ENCODE results near the gene PPP1R8. TPM values are rescaled to one million over a fixed set of nuclear protein-coding genes. Genes with fewer than 3 reads are reported as not detected.
"Not testable (repeated sequence)": the region's sequence is repeated elsewhere in the genome, so short reads cannot be mapped to it uniquely, and the experiment has no call there.

Gene PPP1R8
- total RNA-seq, 1 donor from 2014 or later = 46.9 TPM

DNA sequence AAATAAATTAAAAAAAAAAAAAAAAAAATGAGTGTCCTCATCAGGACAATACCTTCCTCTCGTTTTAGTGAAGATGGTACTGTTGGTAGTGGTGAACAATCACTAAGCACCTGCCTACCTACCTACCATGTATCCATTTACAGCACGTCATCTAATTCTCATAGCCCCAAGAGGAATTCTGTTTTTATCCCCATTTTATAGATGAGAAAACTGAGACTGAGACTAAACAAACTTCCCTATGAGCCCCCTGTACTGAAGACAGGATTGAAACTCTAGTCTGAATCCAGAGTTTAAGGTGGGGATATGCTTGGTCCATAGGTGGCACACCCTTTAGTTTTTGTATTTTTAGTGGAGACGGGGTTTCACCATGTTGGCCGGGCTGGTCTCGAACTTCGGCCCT lies 24.5 kb downstream of the PPP1R8 start:
- Mint-ChIP-seq H3K9me3 (ENCODE audit: unreplicated experiment) (no peaks in the 10 kb centered on the region), H3K4me1 (ENCODE audit: unreplicated experiment) (no peaks in the 10 kb centered on the region), H3K27me3 (ENCODE audit: unreplicated experiment) (peaks cover under 1% of the 10 kb centered on the region), H3K36me3 (ENCODE audit: low read depth, unreplicated experiment) (peaks cover 19% of the 10 kb centered on the region), H3K27ac (ENCODE audit: unreplicated experiment) (no peak overlapping the region), H3K4me3 (ENCODE audit: unreplicated experiment) (no peak overlapping the region)
- DNase-seq (ENCODE audit: low spot score) = no peak
- TF ChIP-seq, protein P1, sequence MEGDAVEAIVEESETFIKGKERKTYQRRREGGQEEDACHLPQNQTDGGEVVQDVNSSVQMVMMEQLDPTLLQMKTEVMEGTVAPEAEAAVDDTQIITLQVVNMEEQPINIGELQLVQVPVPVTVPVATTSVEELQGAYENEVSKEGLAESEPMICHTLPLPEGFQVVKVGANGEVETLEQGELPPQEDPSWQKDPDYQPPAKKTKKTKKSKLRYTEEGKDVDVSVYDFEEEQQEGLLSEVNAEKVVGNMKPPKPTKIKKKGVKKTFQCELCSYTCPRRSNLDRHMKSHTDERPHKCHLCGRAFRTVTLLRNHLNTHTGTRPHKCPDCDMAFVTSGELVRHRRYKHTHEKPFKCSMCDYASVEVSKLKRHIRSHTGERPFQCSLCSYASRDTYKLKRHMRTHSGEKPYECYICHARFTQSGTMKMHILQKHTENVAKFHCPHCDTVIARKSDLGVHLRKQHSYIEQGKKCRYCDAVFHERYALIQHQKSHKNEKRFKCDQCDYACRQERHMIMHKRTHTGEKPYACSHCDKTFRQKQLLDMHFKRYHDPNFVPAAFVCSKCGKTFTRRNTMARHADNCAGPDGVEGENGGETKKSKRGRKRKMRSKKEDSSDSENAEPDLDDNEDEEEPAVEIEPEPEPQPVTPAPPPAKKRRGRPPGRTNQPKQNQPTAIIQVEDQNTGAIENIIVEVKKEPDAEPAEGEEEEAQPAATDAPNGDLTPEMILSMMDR (IDR thresholded peaks at IDR 0.05; ENCODE audit: unreplicated experiment) = no peak

DNA sequence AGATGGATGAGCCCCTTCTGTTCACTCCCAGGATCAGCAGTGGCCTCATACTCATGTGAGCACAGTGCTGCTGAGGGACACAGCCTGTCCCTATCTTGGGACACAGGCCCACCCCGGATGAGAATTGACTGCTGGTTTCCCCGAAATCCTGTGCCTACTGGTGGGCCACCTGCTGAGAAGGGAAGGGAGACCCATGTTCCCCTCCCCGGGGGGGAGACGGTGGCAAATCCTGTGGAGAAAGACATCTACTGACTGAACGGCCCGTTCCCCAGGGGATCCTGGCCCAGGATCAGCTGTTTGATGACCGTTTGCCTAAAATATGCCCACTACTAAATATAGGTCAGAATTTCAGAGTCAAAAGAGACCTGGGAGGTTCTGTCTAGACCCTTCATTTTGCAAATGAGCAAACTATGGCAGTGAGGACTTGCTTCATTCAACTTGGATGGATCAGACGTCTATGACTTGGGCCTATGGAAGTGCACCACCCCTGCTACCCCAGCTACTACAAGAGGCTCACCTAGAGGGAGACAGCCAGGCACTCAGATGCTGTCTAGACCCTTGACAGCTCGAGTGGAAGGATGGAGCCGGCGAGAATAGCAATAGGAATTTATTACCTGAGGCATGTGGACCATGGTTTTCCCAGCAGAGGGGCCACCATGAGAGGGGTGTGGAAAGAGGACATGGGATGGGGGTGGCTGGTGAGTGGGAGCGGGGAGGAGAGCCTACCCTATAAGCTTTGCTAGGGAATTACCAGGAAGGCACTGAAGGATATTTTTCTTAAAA lies 26.2 kb downstream of the PPP1R8 start:
- H3K36me3 Mint-ChIP-seq (ENCODE audit: low read depth, unreplicated experiment) = peaks cover 2% of the 10 kb centered on the region
- H3K4me1 Mint-ChIP-seq (ENCODE audit: unreplicated experiment) = peaks cover 3% of the 10 kb centered on the region
- no peaks in the 10 kb centered on the region for H3K27me3 Mint-ChIP-seq (ENCODE audit: unreplicated experiment)
- no peak overlapping the region for H3K27ac Mint-ChIP-seq (ENCODE audit: unreplicated experiment)
- H3K9me3 Mint-ChIP-seq (ENCODE audit: unreplicated experiment) = no peaks in the 10 kb centered on the region
- H3K4me3 Mint-ChIP-seq (ENCODE audit: unreplicated experiment) = no peak overlapping the region
- TF ChIP-seq, protein P1 (IDR thresholded peaks at IDR 0.05; ENCODE audit: unreplicated experiment) = no peak
- DNase-seq (ENCODE audit: low spot score) = no peak

DNA sequence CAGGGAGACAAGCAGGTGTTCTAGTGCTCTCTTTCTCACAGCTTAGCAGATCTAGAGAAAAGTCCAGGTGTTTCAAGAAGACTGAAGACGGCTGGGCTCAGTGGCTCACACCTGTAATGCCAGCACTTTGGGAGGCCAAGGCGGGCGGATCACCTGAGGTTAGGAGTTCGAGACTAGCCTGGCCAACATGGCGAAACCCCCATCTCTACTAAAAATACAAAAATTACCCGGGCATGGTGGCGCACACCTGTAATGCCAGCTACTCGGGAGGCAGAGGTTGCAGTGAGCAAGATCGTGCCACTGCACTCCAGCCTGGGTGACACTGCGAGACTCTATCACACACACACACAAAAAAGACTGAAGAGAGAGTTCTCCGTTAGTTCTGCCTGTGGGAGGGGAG lies 27.0 kb downstream of the PPP1R8 start:
- not testable (repeated sequence) for H3K4me3 Mint-ChIP-seq (ENCODE audit: unreplicated experiment); H3K27ac Mint-ChIP-seq (ENCODE audit: unreplicated experiment); H3K9me3 Mint-ChIP-seq (ENCODE audit: unreplicated experiment); H3K27me3 Mint-ChIP-seq (ENCODE audit: unreplicated experiment); H3K4me1 Mint-ChIP-seq (ENCODE audit: unreplicated experiment); H3K36me3 Mint-ChIP-seq (ENCODE audit: low read depth, unreplicated experiment); DNase-seq (ENCODE audit: low spot score)

GRCh38 chr1:27858072-27858948 lies 27.7 kb downstream of the PPP1R8 start:
- TF ChIP-seq, protein P1 (IDR thresholded peaks at IDR 0.05; ENCODE audit: unreplicated experiment) = peak; percentile 97
- Mint-ChIP-seq H3K4me3 (ENCODE audit: unreplicated experiment) (no peak overlapping the region), H3K27ac (ENCODE audit: unreplicated experiment) (no peak overlapping the region), H3K9me3 (ENCODE audit: unreplicated experiment) (no peaks in the 10 kb centered on the region), H3K36me3 (ENCODE audit: low read depth, unreplicated experiment) (no peaks in the 10 kb centered on the region), H3K4me1 (ENCODE audit: unreplicated experiment) (peaks cover 8% of the 10 kb centered on the region), H3K27me3 (ENCODE audit: unreplicated experiment) (no peaks in the 10 kb centered on the region)
- peak; percentile 87 for DNase-seq (ENCODE audit: low spot score)

- Mint-ChIP-seq H3K36me3 (ENCODE audit: low read depth, unreplicated experiment) (no peaks in the 10 kb centered on the region), H3K4me3 (ENCODE audit: unreplicated experiment) (no peak overlapping the region), H3K9me3 (ENCODE audit: unreplicated experiment) (no peaks in the 10 kb centered on the region), H3K27ac (ENCODE audit: unreplicated experiment) (no peak overlapping the region), H3K27me3 (ENCODE audit: unreplicated experiment) (no peaks in the 10 kb centered on the region), H3K4me1 (ENCODE audit: unreplicated experiment) (peaks cover 10% of the 10 kb centered on the region)
- TF ChIP-seq, protein P1 (IDR thresholded peaks at IDR 0.05; ENCODE audit: unreplicated experiment) = no peak
- no peak for DNase-seq (ENCODE audit: low spot score)
These were observed 28.5 kb downstream of the PPP1R8 start for GRCh38 chr1:27858949-27859576.

Measured in endothelial cell (in vitro differentiated cells).